HG03060 (cell line): ENCODE measurements around the gene MBTPS2.
"Not testable (repeated sequence)": the region's sequence is repeated elsewhere in the genome, so short reads cannot be mapped to it uniquely, and the experiment has no call there.

ENCODE experiments used
- ATAC-seq: cut with Tn5 transposase; IDR thresholded peaks from one replicate; pipeline ENCODE4 v1.9.1; 2021; ENCODE audit warnings: low read depth, moderate number of reproducible peaks; ENCODE audit not compliant: unreplicated experiment

Gene MBTPS2

DNA sequence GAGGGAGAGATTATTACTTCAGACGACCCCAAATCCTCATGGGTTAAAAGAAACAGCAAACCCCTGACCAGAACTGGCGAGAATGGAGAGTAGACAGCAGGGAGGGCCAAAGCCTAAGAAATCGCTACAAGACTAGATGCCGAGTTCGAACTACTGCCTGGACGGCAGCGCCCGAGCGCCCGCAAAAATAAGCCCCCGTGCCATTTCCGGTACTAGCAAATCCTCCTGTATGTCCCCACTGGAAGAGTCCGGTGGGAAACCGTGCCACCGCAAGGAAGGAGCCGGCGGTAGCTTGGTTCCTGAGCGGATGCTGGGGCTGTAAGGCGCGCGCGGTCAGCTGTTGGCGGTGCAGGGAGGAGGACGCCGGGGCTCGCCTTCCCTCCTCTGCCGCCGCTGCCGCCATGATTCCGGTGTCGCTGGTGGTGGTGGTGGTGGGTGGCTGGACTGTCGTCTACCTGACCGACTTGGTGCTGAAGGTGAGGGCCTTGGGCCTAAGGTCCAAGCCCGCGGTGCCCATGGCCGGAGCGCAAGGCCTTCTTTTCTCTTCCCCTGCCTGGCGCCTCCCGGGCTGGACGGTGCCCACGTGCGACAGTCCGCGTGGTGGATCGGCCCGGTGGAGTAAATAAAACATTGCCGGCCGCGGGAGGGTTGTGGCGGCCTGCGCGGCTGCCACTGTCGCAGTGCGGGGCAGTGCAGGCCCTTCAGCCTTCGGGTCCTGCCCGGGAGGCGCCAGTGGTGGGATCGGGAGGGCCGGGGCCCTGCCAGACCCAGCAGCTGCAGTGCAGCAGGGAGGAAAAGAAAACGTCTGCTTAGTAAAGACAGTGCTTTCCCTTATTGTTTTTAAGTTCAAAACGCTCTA, at the start of gene MBTPS2:
MBTPS2 (plus strand) TSS at position 284 of the 859 bp plus-strand sequence; CDS start at position 402, 118 bp downstream.
- ATAC-seq = peak; percentile 64

GRCh38 chrX:21798677-21799219, 40.7 kb upstream of the MBTPS2 start:
- ATAC-seq = peak; percentile 94

GRCh38 chrX:21799767-21800166, 39.6 kb upstream of the MBTPS2 start:
- no peak for ATAC-seq

- ATAC-seq = no peak
These were observed 39.1 kb upstream of the MBTPS2 start for GRCh38 chrX:21800344-21800770.

GRCh38 chrX:21802054-21802670, 37.3 kb upstream of the MBTPS2 start:
- no peak for ATAC-seq

DNA sequence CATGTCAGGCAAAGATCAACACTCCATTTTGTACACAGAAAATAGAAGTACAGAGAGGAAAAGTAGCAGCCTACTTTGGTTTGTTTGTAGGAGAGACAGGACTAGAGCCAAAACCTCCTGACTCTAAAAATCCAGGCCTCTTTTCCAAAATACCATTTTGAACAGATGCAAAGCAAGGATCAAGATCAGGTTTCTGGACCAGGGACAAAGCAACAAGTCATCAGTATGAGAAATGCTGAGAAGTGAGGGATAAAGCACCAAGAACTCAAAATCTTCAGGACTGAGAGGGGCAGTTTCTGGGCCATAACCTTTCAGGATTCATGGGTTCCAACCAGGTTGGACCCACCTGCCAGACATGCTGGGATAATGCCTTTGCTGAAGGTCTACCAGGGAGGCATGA, 36.6 kb upstream of the MBTPS2 start:
- no peak for ATAC-seq

- no peak for ATAC-seq
These were observed 32.7 kb upstream of the MBTPS2 start for GRCh38 chrX:21806691-21807090.

DNA sequence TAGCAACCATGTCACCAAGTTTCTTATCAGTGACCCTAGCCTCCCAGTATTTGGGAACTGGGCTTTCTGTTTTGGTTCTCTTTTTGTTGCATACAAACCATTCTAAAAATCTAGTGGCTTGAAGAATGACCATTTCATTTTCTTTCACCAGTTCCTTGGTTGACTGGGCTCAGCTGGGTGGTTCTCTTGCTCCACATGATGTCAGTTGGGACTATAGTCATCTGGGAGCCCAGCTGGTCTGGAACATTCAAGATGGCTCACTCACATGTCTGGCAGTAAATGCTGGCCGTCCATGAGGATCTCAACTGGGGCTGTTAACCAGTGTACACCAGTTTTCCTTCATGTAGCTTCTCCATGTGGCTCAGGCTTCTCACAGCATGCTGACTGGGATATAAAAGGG, 27.6 kb upstream of the MBTPS2 start:
- ATAC-seq = no peak

DNA sequence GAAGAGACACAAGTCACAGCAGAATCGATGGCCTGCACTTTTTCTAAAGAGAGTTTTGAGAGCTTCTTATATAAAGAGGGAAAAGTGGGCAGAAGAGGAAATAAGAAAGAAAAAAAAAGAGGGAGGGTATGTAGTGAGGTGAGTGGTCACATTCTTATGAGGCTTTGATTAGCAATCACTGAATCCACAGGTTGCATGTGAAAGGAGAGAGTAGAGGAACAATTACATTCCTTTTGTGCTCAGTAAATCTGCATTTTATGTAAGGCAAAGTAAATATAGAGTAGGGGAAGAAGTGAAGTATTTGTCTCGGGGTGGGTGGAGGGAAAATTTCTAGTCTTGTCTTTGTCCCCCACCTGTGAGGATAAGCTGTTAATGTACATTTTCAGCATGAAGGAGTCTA, 26.8 kb upstream of the MBTPS2 start:
- no peak for ATAC-seq

GRCh38 chrX:21813612-21814368, 25.6 kb upstream of the MBTPS2 start:
- no peak for ATAC-seq

- ATAC-seq = no peak
These were observed 23.3 kb upstream of the MBTPS2 start for GRCh38 chrX:21816136-21816535.

DNA sequence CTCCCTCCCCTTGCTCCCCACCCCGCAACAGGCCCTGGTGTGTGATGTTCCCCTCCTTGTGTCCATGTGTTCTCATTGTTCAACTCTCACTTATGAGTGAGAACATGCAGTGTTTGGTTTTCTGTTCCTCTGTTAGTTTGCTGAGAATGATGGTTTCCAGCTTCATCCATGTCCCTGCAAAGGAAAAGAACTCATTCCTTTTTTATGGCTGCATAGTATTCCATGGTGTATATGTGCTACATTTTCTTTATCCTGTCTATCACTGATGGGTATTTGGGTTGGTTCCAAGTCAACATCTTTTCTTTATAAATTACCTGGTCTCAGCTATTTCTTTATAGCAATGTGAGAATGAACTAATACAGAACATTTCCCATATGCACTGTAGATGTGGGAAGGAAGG, 19.2 kb upstream of the MBTPS2 start:
- ATAC-seq = not testable (repeated sequence)

GRCh38 chrX:21821875-21822274, 17.5 kb upstream of the MBTPS2 start:
- no peak for ATAC-seq

GRCh38 chrX:21831496-21831895, 7.9 kb upstream of the MBTPS2 start:
- ATAC-seq = no peak

DNA sequence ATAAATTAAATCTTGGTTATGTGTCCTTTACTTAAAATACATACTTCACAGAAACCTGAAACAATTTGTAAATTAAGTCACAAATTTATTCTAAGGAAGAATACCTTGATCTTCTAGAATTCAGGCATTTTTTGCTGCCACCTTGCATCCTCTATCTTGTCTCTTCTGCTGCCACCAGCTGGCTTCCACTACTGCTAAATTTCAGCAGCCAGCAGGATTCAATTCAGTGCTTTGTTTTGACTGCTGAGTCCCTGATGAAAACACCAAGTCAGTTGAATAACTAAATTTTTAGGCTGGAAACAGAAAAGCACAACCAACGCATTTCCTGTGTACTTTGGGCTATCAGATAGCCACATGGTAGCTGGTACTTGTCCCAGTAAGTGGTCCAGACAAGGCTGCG, 2.4 kb upstream of the MBTPS2 start:
- ATAC-seq = no peak

GRCh38 chrX:21838937-21839333, 482 bp upstream of the MBTPS2 start:
- no peak for ATAC-seq

DNA sequence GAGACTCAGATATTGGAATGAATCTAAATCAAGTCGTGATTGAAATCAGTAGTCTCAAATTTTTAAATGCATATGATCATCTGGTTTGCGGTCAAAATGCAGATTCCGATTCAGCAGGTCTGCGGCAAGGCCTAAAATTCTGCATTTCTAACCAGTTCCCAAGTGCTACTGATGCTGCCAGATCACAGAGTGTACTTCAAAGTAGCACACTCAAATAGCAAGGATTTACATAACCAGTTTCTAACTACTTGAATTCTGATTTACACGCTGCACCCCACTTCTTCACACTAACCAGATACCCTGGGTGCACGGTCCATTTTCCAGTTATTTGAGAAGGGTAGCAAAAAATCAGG, 752 bp downstream of the MBTPS2 start:
- no peak for ATAC-seq

- ATAC-seq = no peak
These were observed 3.8 kb downstream of the MBTPS2 start for GRCh38 chrX:21843179-21843578.

DNA sequence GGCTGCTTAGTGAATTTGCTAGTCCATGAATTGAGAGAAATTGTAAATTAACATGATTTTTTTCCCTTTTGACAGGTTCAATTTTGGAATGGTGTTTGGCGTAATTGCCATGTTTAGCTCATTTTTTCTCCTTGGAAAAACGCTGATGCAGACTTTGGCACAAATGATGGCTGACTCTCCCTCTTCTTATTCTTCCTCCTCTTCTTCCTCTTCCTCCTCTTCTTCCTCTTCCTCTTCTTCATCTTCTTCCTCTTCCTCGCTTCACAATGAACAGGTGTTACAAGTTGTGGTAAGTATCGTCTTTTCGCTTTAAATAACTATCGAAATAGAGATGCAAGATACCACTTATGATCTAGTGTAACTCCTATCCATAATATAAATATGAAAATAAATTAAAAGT, 5.7 kb downstream of the MBTPS2 start:
- ATAC-seq = no peak

DNA sequence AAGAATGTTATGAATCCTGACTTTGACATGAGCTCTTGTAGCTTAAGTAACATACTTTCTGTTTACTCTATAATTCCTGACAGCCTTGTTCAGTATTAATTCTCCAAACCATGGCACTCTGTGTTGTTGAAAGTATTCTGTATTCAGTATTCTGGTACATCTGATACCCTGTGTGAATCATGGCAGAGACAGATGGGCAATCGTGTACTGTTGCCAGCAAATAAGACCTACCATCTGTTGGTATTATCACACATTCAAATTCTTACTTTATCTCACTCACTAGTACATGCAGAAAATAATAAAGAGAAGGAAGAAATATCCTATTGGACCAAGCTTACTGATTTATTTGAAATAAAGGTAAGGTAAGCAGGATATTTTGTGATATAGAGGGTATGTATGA, 7.9 kb downstream of the MBTPS2 start:
- no peak for ATAC-seq

DNA sequence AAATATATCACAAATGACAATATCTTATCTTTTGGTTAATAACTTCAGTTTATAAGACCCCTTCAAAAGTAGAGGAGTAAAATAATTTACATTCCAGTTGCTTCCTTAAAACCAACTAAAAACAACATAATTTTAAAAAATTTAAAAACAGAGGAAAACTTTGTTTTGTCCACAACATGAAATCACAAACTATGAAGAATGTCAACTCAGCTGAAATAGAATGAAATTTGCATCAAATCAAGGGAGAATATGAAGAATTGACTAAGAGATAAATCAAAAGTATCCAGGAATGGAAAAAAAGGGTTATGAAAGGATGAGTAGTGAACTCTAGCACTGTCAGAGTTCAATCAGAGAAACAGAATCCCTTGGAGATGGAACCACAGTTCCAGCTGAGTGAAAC, 14.2 kb downstream of the MBTPS2 start:
- ATAC-seq = no peak
